Inflammatory macrophage treated with lipopolysaccharide for 1 hour (primary cell): Measurements from ENCODE around the gene NAT10.
"Not testable (repeated sequence)": the region's sequence is repeated elsewhere in the genome, so short reads cannot be mapped to it uniquely, and the experiment has no call there.

Experiments used
- DNase-seq, 2 donors: peaks; one replicate each; pipeline ENCODE4 v3.0.0-alpha.2; 2020 to 2022

NAT10 gene

GRCh38 chr11:34105079-34105956, at the start of gene NAT10:
Gene NAT10 (plus strand): TSS chr11:34105629. CDS start chr11:34108226, 2,597 bp downstream.
- DNase-seq, result peak; percentile 98 to 99

DNA sequence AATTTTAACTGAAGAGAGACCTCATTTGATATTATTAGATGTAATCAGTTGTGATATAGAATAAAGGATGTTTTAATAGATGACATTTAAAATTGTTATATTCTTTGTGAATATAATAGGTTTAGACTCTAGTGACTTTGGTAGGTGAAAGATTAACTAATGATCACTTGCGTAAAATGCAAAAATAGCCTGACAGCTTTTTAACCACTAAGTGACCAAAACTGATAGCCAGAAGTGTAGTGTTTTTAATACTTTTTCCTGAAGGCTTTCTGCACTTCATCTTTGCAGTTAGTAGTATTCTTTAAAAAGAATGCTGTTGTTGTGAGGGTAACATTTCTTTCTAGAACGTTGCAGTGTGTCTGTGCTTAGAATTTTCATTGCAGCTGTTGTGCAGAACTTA, 48.8 kb upstream of the NAT10 start:
- DNase-seq, result no peak

DNA sequence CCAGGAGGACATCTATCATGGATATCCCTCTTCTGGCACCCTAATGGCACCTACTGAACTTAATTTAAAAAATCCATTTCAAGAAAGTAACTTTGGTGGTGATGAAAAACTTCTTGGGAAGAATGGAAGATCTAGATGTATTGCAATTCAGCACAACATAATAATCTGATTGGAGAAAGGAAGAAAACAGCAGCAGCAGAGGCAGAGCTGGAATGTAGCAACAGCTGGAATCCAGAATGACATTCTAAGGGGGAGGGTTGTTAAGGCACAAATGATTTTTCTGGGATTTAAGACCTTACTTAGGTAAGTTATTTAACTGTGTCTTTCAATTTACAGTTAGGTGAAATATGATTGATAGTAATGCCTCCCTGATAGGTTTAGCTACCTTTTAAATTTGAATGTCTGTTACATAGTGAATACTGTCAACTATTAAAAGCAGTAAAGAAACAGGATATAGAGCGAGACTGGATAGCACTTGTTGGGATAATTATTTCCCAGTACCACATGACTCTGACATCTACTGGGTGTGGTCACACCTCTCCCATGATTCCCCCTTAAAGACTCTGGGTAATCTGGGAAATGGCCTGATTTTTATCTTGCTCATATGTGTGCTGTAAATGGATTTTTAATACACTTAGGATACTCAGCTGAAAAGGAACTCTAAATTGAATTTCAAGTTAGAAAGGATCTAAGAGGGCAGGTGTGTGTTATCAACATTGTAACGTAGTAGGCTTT, 42.2 kb upstream of the NAT10 start:
- no peak for DNase-seq

- DNase-seq, result peak in 1 of 2 donors; percentile 29
Measured at GRCh38 chr11:34064291-34064690, 41.1 kb upstream of the NAT10 start.

DNA sequence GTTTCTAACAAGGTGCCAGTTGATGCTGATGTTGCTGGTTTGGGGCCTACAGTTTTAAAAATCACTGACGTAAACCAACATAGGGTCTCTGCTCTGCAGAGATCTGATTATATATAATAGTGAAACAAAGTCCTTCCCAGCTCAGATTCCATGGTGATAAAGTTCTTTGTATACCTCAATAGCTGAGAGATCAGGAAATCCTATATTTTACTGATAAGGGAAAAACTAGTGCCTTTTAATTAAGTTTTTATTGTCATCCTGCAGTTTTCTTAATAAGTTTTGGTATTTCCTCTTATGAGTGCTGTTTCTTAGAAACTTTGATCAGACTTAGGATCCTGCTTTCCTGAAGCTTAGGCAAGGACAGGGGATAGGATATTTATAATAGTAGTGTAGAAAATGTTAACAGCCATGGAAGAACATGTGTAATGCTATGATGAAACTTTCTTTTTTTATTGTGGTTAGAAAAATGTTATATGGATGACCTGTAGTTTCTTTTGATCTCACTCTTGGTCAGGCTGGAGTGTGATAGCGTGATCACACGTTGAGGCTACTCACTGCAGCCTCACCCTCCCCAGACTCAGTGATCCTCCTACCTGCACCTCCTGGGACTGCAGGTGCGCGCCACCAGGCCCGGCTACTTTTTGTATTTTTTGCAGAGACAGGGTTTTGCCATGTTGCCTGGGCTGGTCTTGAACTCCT, 39.8 kb upstream of the NAT10 start:
- DNase-seq, result no peak

DNA sequence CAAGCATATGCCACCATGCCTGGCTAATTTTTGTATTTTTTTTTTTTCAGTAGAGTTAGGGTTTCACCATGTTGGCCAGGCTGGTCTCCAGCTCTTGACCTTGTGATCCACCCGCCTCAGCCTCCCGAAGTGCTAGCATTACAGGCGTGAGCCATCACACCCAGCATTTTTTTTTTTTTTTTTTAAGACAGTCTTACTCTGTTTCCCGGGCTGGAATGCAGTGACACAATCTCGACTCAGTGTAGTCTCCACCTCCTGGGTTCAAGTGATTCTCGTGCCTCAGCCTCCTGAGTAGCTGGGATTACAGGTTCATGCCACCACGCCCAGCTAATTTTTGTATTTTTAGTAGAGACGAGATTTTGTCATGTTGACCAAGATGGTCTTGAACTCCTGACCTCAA, 38.7 kb upstream of the NAT10 start:
- DNase-seq, result not testable (repeated sequence)

GRCh38 chr11:34067383-34068065, 37.9 kb upstream of the NAT10 start:
- no peak for DNase-seq

GRCh38 chr11:34068111-34068510, 37.3 kb upstream of the NAT10 start:
- DNase-seq, result no peak

GRCh38 chr11:34071306-34071705, 34.1 kb upstream of the NAT10 start:
- DNase-seq, result not testable (repeated sequence)

DNA sequence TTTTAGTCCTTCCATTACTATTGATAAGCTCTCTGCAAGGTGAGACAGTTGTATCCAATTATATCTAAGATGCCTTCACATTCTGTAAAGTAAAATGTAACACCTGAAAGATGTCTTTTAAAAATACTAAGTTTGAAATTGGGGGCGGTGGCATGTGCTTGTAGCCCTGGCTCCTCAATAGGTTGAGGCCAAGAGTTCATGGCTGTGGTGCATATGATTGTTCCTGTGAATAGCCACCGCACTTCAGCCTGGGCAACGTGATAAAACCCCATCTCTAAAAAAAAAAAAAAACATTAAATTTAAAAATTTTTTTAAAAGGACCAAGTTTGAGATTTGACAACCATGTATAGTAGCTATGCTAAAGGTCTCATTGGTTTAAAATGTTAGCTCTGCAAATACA, 33.4 kb upstream of the NAT10 start:
- no peak for DNase-seq

DNA sequence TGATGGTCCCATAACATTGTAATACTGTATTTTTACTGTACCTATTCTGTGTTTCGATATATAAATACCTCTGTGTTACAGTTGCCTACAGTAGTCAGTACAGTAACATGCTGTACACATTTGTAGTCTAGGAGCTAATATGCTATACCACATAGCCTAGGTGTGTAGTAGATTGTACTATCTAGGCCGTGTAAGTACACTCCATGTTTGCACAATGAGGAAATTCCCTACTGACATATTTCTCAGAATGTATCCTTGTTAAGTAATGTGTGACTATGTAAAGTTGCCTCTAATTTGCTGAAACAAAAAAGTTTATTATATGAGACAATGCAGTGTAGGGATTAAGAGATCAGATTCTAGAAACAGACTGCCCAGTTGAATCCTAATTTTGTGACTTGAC, 32.6 kb upstream of the NAT10 start:
- peak; percentile 53 to 74 for DNase-seq

GRCh38 chr11:34074391-34074790, 31.0 kb upstream of the NAT10 start:
- DNase-seq, result no peak

DNA sequence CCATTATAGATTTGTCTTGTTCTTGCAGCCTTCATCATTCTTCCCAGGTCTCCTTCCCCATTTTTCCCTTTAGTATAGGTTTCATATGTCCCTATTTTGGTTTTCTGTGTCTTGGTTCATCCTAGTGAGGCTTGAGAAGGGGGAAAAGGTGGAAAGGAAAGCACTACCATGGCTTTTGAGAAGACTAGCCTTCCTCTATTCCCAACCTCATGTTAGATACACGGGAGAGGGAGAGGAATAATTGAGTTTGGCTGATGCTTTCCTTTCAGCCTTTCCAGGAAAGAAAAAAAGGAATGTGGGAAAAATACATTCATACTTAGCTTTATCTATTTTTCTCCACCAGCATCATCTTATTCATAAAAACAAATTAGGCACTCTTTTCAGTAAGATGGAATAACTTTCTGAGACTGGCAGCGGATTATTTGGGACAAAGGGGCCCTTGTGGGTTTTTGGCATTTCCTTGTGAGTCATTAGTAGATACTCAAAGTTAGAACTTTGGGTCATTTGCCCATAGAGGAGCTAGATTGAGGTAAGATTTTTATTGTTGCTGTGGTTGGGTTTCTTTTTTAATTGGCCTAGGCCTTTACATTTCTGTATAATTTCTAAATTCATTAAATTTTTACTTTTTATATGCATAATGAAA, 30.1 kb upstream of the NAT10 start:
- no peak for DNase-seq

DNA sequence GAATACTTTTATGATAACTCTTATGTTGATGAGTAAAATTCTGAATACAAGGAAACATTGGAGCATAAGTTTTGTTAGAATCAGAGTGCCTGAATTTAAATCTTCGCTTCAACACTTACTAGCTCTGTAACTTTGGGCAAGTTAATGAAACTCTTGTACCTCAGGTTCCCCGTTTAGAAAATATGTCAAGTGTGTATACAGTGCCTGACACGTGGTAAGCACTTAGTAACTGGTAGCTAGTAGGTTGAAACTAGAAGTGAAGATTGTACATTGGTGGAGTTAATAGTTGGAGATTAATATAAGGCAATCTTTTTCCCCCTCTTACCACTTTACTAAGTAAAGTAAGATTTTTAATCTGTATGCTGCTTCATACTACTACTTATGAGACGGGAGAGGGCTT, 24.8 kb upstream of the NAT10 start:
- no peak for DNase-seq

DNA sequence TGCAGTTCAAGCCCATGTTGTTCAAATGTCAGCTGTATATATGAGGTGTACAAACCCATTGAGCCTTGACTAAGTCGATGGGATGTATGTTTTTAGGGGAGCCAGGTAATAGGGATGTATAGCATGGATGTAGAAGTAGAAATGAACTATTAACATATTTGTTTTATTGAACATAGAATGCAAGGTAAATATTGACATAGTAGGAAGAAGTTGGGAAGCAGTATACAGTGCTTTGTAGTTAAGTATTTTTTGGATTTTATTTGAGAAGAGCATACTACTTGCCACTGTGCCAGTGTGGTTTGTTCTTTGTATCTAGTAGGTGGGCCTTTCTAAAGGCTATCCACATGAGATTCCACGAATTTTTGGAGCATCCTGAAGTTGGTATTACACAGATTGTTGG, 20.8 kb upstream of the NAT10 start:
- no peak for DNase-seq

DNA sequence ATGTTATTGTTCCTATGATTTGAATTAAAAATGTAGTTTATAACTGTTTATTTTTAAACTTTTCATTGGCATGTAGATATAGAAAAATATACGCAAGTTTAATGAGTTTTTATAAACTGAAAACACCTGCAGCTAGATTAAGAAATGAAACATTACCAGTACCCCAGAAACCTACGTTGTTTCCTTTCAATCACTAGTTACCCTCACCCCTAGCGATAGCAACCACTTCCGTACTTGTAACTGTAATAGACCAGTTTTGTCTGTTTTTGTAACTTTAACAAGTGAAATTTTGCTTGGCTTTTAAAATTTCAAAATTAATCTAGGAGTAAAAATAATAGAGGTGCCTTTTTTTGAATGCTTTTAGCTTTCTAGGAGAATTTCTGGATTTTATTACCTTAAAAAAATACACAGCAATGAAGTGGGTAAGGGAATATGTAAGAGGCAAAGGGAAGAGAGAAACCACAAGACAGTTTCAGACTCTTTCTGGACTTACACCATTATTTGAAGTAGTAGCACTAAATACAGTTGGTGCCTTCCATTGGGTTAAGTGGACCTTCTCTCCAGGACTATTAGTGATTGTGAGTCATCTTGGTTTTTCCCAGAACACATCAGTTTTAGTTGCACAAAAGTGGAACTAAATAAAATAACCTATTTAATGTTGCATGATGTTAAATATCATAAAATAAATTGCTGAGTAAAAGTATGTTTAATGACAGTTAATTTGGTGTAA, 18.7 kb upstream of the NAT10 start:
- peak; percentile 65 to 70 for DNase-seq

DNA sequence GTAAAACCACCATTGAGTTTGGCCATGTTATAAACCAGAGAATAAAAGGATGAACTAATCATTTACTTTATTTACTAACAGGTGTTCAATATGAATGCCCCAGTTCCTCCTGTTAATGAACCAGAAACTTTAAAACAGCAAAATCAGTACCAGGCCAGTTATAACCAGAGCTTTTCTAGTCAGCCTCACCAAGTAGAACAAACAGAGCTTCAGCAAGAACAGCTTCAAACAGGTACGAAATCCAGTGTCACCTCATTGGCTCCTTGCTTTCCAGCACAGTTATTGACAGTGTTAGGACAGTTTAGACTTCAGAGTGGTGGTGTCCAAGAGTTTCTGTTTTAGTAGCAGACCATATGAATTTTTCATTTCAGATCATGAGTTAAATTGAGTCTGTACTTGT, 13.6 kb upstream of the NAT10 start:
- no peak for DNase-seq

- not testable (repeated sequence) for DNase-seq
Measured at GRCh38 chr11:34094900-34095299, 10.5 kb upstream of the NAT10 start.

DNA sequence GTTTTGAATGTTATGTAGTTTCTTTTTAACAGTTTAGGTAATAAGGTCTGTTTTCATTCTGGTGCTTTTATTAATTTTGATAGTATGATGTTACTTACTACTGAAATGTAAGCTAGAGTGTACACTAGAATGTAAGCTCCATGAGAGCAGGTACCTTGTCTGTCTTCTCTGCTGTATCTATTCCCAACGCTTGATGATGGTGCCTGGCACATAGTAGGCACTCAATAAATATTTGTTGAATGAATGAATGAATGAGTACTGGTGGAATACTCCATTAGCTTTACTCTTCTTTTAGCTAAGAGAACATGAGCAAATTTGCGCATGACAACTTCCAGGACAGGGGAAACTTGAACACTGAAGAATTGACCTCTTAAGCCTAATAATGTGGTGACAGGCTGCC, 6.6 kb upstream of the NAT10 start:
- no peak for DNase-seq

GRCh38 chr11:34104680-34105078, 750 bp upstream of the NAT10 start:
- peak in 1 of 2 donors; percentile 2 for DNase-seq

GRCh38 chr11:34105957-34106504, 602 bp downstream of the NAT10 start:
- DNase-seq, result peak in 1 of 2 donors; percentile 5
